ENCODE data around the gene PPM1L.

GRCh38 chr3:160809453-160809852, 53.4 kb downstream of the PPM1L start:
- TF ChIP-seq CTCF (IDR thresholded peaks at IDR 0.05 in 2 of 3, conservative IDR thresholded peaks at IDR 0.05 in 1 of 3; ENCODE audit: control insufficient read depth in 2 of 3, extremely low read depth in 1 of 3, insufficient read depth in 1 of 3, low read depth in 3 of 3, low read length in 3 of 3) (no peak), NR2C2 (IDR thresholded peaks at IDR 0.05; ENCODE audit: borderline replicate concordance, control insufficient read depth, insufficient read length, low read depth) (no peak), SKIL (IDR thresholded peaks at IDR 0.05; ENCODE audit: low read depth, poor library complexity, severe bottlenecking) (no peak), BHLHE40 (IDR thresholded peaks at IDR 0.05; ENCODE audit: borderline replicate concordance in 1 of 2, low read depth in 2 of 2, low read length in 1 of 2) (no peak), POLR2A (IDR thresholded peaks at IDR 0.05; ENCODE audit: low read depth, low read length) (no peak), EZH2 (IDR thresholded peaks at IDR 0.05; ENCODE audit: borderline replicate concordance, control insufficient read depth, low read depth, low read length) (no peak), POLR2AphosphoS5 (IDR thresholded peaks at IDR 0.05; ENCODE audit: low read length) (no peak), EGR1 (IDR thresholded peaks at IDR 0.05; ENCODE audit: borderline replicate concordance in 1 of 2, low read depth in 2 of 2, low read length in 2 of 2) (no peak), SREBF1 (IDR thresholded peaks at IDR 0.05; ENCODE audit: low read length) (no peak), STAT1 (conservative IDR thresholded peaks at IDR 0.05) (no peak), REST (IDR thresholded peaks at IDR 0.05; ENCODE audit: low read depth, low read length) (no peak), BMI1 (IDR thresholded peaks at IDR 0.05; ENCODE audit: borderline replicate concordance) (no peak), CHD2 (IDR thresholded peaks at IDR 0.05; ENCODE audit: borderline replicate concordance, low read depth, low read length) (no peak)

All from GM12878 (cell line).